Caco-2 (cell line): Measurements from ENCODE around the gene GPR26. TPM values are rescaled to one million over a fixed set of nuclear protein-coding genes. Genes with fewer than 3 reads are reported as not detected.

Source experiments
- BruUV-seq: library from RNA; stranded (reverse); fragments of 400-500 nt; replicated peaks from 2 replicates; lab custom pipeline; 2021; lab: Mats Ljungman, UMichigan
- CTCF ChIA-PET: fragments of 300-600 bp; sonication (Branson Sonifier 250); formaldehyde crosslinking; loops from one replicate; lab custom pipeline; 2022; ENCODE audit warnings: antibody characterized with exemption; lab: Charles Lee
- POLR2A ChIA-PET: fragments of 300-600 bp; sonication (Branson Sonifier 250); formaldehyde crosslinking; loops from one replicate; lab custom pipeline; 2022; ENCODE audit warnings: antibody characterized with exemption; lab: Charles Lee
- DNase-seq, 2 experiments: peaks; one replicate each; pipeline versions ENCODE4 v3.0.0 to v3.0.0-alpha.2; 2020 to 2022
- H3K27me3 ChIP-seq: replicated peaks from 2 replicates; pipeline ENCODE4 v1.6.0; 2011; ENCODE audit warnings: low read length; ENCODE audit not compliant: control insufficient read depth, insufficient read depth
- H3K36me3 ChIP-seq: 2 replicates; pipeline ENCODE4 v1.5.1; 2011; ENCODE audit warnings: low read length; ENCODE audit not compliant: control insufficient read depth, insufficient read depth
- H3K4me1 ChIP-seq: fragments of 250-450 bp; sonication (Bioruptor Pico); 2 replicates; pipeline ENCODE4 v1.5.1; 2020; ENCODE audit warnings: mild to moderate bottlenecking
- H3K4me3 ChIP-seq: 2 replicates; pipeline ENCODE4 v1.5.1; 2011; ENCODE audit warnings: low read depth, mild to moderate bottlenecking, control low read depth, low read length
- H3K9me3 ChIP-seq: fragments of 250-450 bp; sonication (Bioruptor Pico); 2 replicates; pipeline ENCODE4 v1.5.1; 2020; ENCODE audit warnings: mild to moderate bottlenecking, moderate library complexity
- H3K27ac Mint-ChIP-seq: one replicate; pipeline ENCODE4 v1.8.0; 2022; ENCODE audit warnings: mixed read lengths; ENCODE audit not compliant: unreplicated experiment
- H3K27me3 Mint-ChIP-seq: one replicate; pipeline ENCODE4 v1.8.0; 2022; ENCODE audit warnings: mixed read lengths; ENCODE audit not compliant: insufficient read depth, unreplicated experiment
- H3K36me3 Mint-ChIP-seq: one replicate; pipeline ENCODE4 v1.8.0; 2022; ENCODE audit warnings: mild to moderate bottlenecking, mixed read lengths; ENCODE audit not compliant: insufficient read depth, unreplicated experiment
- H3K4me1 Mint-ChIP-seq: one replicate; pipeline ENCODE4 v1.8.0; 2022; ENCODE audit warnings: low read depth, mixed read lengths; ENCODE audit not compliant: unreplicated experiment
- H3K4me3 Mint-ChIP-seq: one replicate; pipeline ENCODE4 v1.8.0; 2022; ENCODE audit warnings: mild to moderate bottlenecking, moderate library complexity, mixed read lengths; ENCODE audit not compliant: unreplicated experiment
- H3K9me3 Mint-ChIP-seq: one replicate; pipeline ENCODE4 v1.8.0; 2022; ENCODE audit warnings: mixed read lengths; ENCODE audit not compliant: unreplicated experiment
- CTCF ChIP-seq, 2 experiments: fragments of 200-600 bp in 1 of 2; IDR thresholded peaks; 1 replicate in 1 of 2; 2 replicates in 1 of 2; pipeline versions ENCODE4 v1.5.1 to v1.8.0; 2011 to 2022; ENCODE audit warnings: antibody characterized with exemption in 1 of 2, control low read depth in 1 of 2, inconsistent platforms in 1 of 2, low read depth in 1 of 2, low read length in 1 of 2, mild to moderate bottlenecking in 1 of 2, moderate library complexity in 1 of 2; ENCODE audit not compliant: insufficient read depth in 1 of 2, severe bottlenecking in 1 of 2, unreplicated experiment in 1 of 2
- intact Hi-C: fragments of 100-400 bp; cut with micrococcal nuclease; formaldehyde crosslinking; loops from one replicate; pipeline ENCODE4 v1.10.0; 2022; ENCODE audit not compliant: unreplicated experiment
- total RNA-seq: library from RNA; stranded (reverse); gene quantifications from 2 replicates; pipeline ENCODE4 v1.2.3, GENCODE V29; 2022

GPR26 gene
- total RNA-seq, 1 experiment from 2014 or later, result not detected

- peaks cover 12% of the 10 kb centered on the region for H3K27me3 Mint-ChIP-seq
- peaks cover 6% of the 10 kb centered on the region; the same call in 1 of the 2 replicates for H3K9me3 ChIP-seq
- intact Hi-C loops, result no loop called here
- no peaks in the 10 kb centered on the region for H3K27me3 ChIP-seq
- no peaks in the 10 kb centered on the region for H3K36me3 ChIP-seq
- H3K4me3 ChIP-seq, result no peak overlapping the region
- H3K4me3 Mint-ChIP-seq, result no peak overlapping the region
- no peak for DNase-seq
- no peak for TF ChIP-seq CTCF (IDR thresholded peaks at IDR 0.05; ENCODE audit: insufficient read depth in 1 of 2, low read depth in 1 of 2, low read length in 1 of 2, severe bottlenecking in 1 of 2, unreplicated experiment in 1 of 2)
- H3K27ac Mint-ChIP-seq, result no peak overlapping the region
- CTCF ChIA-PET, result no interaction called here
- H3K4me1 ChIP-seq, result no peaks in the 10 kb centered on the region
- H3K4me1 Mint-ChIP-seq, result no peaks in the 10 kb centered on the region
- POLR2A ChIA-PET, result no interaction called here
- no TSS peak for BruUV-seq
- peaks cover 10% of the 10 kb centered on the region for H3K9me3 Mint-ChIP-seq
- no peaks in the 10 kb centered on the region for H3K36me3 Mint-ChIP-seq
Observed at GRCh38 chr10:123649676-123650075, 16.5 kb upstream of the GPR26 start.

- Mint-ChIP-seq H3K36me3 (no peaks in the 10 kb centered on the region), H3K9me3 (peaks cover 10% of the 10 kb centered on the region), H3K4me1 (no peaks in the 10 kb centered on the region), H3K4me3 (no peak overlapping the region), H3K27me3 (peaks cover 4% of the 10 kb centered on the region), H3K27ac (no peak overlapping the region)
- ChIA-PET CTCF (no interaction called here), POLR2A (no interaction called here)
- no peak for TF ChIP-seq CTCF (IDR thresholded peaks at IDR 0.05; ENCODE audit: insufficient read depth in 1 of 2, low read depth in 1 of 2, low read length in 1 of 2, severe bottlenecking in 1 of 2, unreplicated experiment in 1 of 2)
- no peaks in the 10 kb centered on the region for H3K4me1 ChIP-seq
- no peak for DNase-seq
- no peaks in the 10 kb centered on the region for H3K36me3 ChIP-seq
- no peaks in the 10 kb centered on the region for H3K27me3 ChIP-seq
- no peak overlapping the region for H3K4me3 ChIP-seq
- no TSS peak for BruUV-seq
- H3K9me3 ChIP-seq, result peaks cover 6% of the 10 kb centered on the region; the same call in 1 of the 2 replicates
- intact Hi-C loops, result no loop called here
Observed at GRCh38 chr10:123651421-123652047, 14.6 kb upstream of the GPR26 start.

- H3K36me3 ChIP-seq, result no peaks in the 10 kb centered on the region
- no TSS peak for BruUV-seq
- no peak overlapping the region for H3K4me3 ChIP-seq
- Mint-ChIP-seq H3K9me3 (peaks cover 10% of the 10 kb centered on the region), H3K36me3 (no peaks in the 10 kb centered on the region), H3K27me3 (no peaks in the 10 kb centered on the region), H3K27ac (no peak overlapping the region), H3K4me1 (no peaks in the 10 kb centered on the region), H3K4me3 (no peak overlapping the region)
- CTCF ChIA-PET, result no interaction called here
- intact Hi-C loops, result no loop called here
- DNase-seq, result peak in 1 of 2 experiments; percentile 19
- H3K4me1 ChIP-seq, result no peaks in the 10 kb centered on the region
- no peaks in the 10 kb centered on the region for H3K27me3 ChIP-seq
- POLR2A ChIA-PET, result no interaction called here
- TF ChIP-seq CTCF (IDR thresholded peaks at IDR 0.05; ENCODE audit: insufficient read depth in 1 of 2, low read depth in 1 of 2, low read length in 1 of 2, severe bottlenecking in 1 of 2, unreplicated experiment in 1 of 2), result no peak
- peaks cover 6% of the 10 kb centered on the region; the same call in 1 of the 2 replicates for H3K9me3 ChIP-seq
Observed at GRCh38 chr10:123655751-123656150, 10.4 kb upstream of the GPR26 start.
